Heart right ventricle (tissue), 16 donors: ENCODE results near the gene BLOC1S4. TPM values are rescaled to one million over a fixed set of nuclear protein-coding genes. Genes with fewer than 3 reads are reported as not detected.
A peak's percentile ranks its signal among the peaks of the same experiment; 100 is the strongest.

Source experiments
- ATAC-seq, 8 donors: fragments of 200-7000 bp; cut with Tn5 transposase; one replicate each; pipeline ENCODE4 v1.9.1; 2020; ENCODE audit warnings: mild to moderate bottlenecking in 8 of 8, moderate library complexity in 8 of 8, moderate number of reproducible peaks in 1 of 8
- DNase-seq, 2 donors: peaks; one replicate each; pipeline ENCODE4 v3.0.0-alpha.2; 2020
- H3K27ac ChIP-seq, 10 donors: fragments of 200-600 bp; sonication (generic) in 2 of 10; one replicate each; pipeline versions ENCODE4 v1.5.0 to v1.8.0; 2020 to 2022; ENCODE audit warnings: mild to moderate bottlenecking in 3 of 10
- H3K27me3 ChIP-seq, 7 donors: fragments of 200-600 bp; one replicate each; pipeline ENCODE4 v1.8.0; 2021 to 2022; ENCODE audit warnings: mild to moderate bottlenecking in 2 of 7
- H3K36me3 ChIP-seq, 9 donors: fragments of 200-600 bp; sonication (generic) in 1 of 9; one replicate each; pipeline versions ENCODE4 v1.5.0 to v1.8.0; 2020 to 2022; ENCODE audit warnings: mild to moderate bottlenecking in 2 of 9
- H3K4me1 ChIP-seq, 9 donors: fragments of 200-600 bp; sonication (generic) in 1 of 9; one replicate each; pipeline versions ENCODE4 v1.5.0 to v1.8.0; 2020 to 2022; ENCODE audit warnings: mild to moderate bottlenecking in 4 of 9
- H3K4me3 ChIP-seq, 10 donors: fragments of 200-600 bp; sonication (generic) in 2 of 10; one replicate each; pipeline versions ENCODE4 v1.5.0 to v1.8.0; 2020 to 2022; ENCODE audit warnings: mild to moderate bottlenecking in 7 of 10, moderate library complexity in 2 of 10
- H3K9me3 ChIP-seq, 11 donors: fragments of 200-600 bp in 10 of 11; sonication (generic) in 2 of 11; one replicate each; pipeline versions ENCODE4 v1.5.0 to v1.8.0; 2013 to 2022; ENCODE audit warnings: mild to moderate bottlenecking in 2 of 11, control low read depth in 1 of 11, moderate library complexity in 1 of 11
- WGBS, 2 donors: extraction: QIAGEN DNeasy Blood & Tissue Kit; methylation state at CpG; one replicate each; pipeline ENCODE4 v1.1.7; 2013; ENCODE audit warnings: inconsistent platforms in 1 of 2; 5-methylcytosine and 5-hydroxymethylcytosine counted together
- intact Hi-C, 10 donors: fragments of 100-400 bp; cut with DNase I; formaldehyde crosslinking; loops; one replicate each; pipeline versions ENCODE4 v1.11.1 to v1.14.2; 2022
- polyA plus RNA-seq, 2 donors: library from polyadenylated mRNA; stranded (reverse); fragments of 200-250 nt; gene quantifications; one replicate each; pipeline ENCODE4 v1.2.3, GENCODE V29; 2013
- total RNA-seq, 10 donors: library from RNA; stranded (reverse); fragmentation: NEBNext Ultra II Directional in 3 of 10; extraction: Animal tissue kit (Norgen Biotek cat#: 25700) in 3 of 10; gene quantifications; one replicate each; pipeline versions ENCODE4 v1.2.1 to v1.2.4, GENCODE V29; 2021 to 2023
- TF ChIP-seq, protein P1 (sequence below), 9 donors: fragments of 200-600 bp; sonication (generic) in 2 of 9; IDR thresholded peaks; one replicate each; pipeline versions ENCODE4 v1.5.0 to v1.8.0; 2021 to 2022; ENCODE audit warnings: antibody characterized with exemption in 9 of 9, mild to moderate bottlenecking in 5 of 9, moderate library complexity in 1 of 9
- donor health status: Arrhythmogenic right ventricular cardiomyopathy.
- donor health status: ischemic (EF 13 %, LVEDD 7.1; RV severe dilation, severe dysfunction).
- donor health status: healthy with polysubstance abuse.
- donor health status: DM: no; HTN: yes; CAD: no.
- donor health status: DM: no; HTN: no; CAD: no.
- donor health status: ischemic (EF 25% LVEDD 6.9; RV normal size, moderate dysfunction).
- donor health status: ischemic (EF 25% LVEDD 5.7; RV mildly dilated, moderate dysfunction).
- donor health status: healthy.
- donor health status: DM: yes; HTN: yes; CAD: no.
- donor health status: Ischemic cardiomyopathy.
- donor health status: ischemic (EF 35%, LVEDD 5.7; RV mildly dilated, moderate dysfunction).
- donor health status: nonischemic (EF 11% LVEDD 7.7; RV severe dilation, severe dysfunction).
- donor health status: DM: yes; HTN: yes; CAD: no.
- donor health status: PGD.
- donor health status: ischemic (EF 29% LVEDD 5.4; RV normal size, mild dysfunction).
- donor health status: nonischemic (EF 23%, LVEDD 6.1; RV moderate dilation, normal function).

Gene BLOC1S4
- total and polyA plus RNA-seq, 12 donors: 4.4 to 10.2 (median 7.0) TPM

- no peaks in the 10 kb centered on the region for H3K9me3 ChIP-seq
- H3K27ac ChIP-seq: peak overlapping the region in 2 of 10 donors; percentile 14 to 73
- ATAC-seq (no peak), DNase-seq (no peak)
- TF ChIP-seq, protein P1, sequence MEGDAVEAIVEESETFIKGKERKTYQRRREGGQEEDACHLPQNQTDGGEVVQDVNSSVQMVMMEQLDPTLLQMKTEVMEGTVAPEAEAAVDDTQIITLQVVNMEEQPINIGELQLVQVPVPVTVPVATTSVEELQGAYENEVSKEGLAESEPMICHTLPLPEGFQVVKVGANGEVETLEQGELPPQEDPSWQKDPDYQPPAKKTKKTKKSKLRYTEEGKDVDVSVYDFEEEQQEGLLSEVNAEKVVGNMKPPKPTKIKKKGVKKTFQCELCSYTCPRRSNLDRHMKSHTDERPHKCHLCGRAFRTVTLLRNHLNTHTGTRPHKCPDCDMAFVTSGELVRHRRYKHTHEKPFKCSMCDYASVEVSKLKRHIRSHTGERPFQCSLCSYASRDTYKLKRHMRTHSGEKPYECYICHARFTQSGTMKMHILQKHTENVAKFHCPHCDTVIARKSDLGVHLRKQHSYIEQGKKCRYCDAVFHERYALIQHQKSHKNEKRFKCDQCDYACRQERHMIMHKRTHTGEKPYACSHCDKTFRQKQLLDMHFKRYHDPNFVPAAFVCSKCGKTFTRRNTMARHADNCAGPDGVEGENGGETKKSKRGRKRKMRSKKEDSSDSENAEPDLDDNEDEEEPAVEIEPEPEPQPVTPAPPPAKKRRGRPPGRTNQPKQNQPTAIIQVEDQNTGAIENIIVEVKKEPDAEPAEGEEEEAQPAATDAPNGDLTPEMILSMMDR (IDR thresholded peaks at IDR 0.05): no peak
- intact Hi-C loops: no loop called here
- no peak overlapping the region for H3K4me3 ChIP-seq
- no peaks in the 10 kb centered on the region for H3K27me3 ChIP-seq
- WGBS, 2 donors: 91 to 94% methylated on average over 6 of the region's 6 CpGs
- no peaks in the 10 kb centered on the region for H3K36me3 ChIP-seq
- H3K4me1 ChIP-seq: peaks cover 6 to 37% (median 21%) of the 10 kb centered on the region in 9 donors
Observed at GRCh38 chr4:6752486-6752829, 36.5 kb downstream of the BLOC1S4 start.

DNA sequence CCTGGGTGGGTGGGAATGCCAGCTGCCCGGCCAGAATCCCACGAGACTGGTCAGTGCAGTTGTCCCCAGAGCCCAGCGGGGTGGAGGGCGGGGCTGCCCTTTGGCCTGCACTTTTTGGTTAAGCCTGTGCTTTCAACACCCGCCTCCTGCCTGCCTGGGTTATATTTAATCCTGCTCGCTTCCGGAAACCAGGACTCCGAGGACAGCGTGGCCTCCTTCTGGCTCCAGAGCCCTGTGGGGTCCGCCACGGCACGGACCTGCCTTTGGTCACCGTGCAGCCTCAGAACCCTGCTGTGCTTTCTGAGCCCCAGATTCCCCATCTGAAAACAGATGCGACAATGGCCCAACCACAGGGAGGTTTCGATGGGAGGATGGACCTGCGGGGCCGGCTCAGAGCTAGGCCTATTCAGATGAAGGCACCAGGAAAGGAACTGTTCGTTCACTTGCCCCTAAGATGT lies 37.2 kb downstream of the BLOC1S4 start:
- no peak for DNase-seq
- TF ChIP-seq, protein P1 (IDR thresholded peaks at IDR 0.05): no peak

DNA sequence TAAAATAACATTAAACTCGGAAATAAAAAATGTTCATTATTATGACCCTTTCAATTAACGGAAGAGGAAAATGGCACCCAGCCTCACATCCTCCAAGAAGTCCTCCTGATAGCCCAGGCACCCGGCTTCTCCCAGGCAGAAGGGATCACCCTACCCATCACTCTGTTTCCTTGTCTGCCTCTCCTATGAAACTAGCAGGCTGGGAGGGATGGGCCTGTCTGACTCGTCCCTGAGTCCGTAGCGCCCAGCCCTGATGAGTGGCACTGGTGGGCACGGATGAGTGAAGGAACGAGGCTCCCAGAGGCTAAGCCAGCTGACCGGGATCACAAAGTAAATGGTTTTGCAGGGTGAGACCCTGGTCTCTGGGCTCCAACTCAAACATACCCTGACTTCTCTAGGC lies 37.9 kb downstream of the BLOC1S4 start:
- no peaks in the 10 kb centered on the region for H3K36me3 ChIP-seq
- H3K4me3 ChIP-seq: no peak overlapping the region
- intact Hi-C loops: no loop called here
- TF ChIP-seq, protein P1 (IDR thresholded peaks at IDR 0.05): no peak
- peaks cover 3 to 33% (median 10%) of the 10 kb centered on the region in 9 donors for H3K4me1 ChIP-seq
- WGBS, 2 donors: 92 to 96% methylated on average over 9 of the region's 9 CpGs
- no peaks in the 10 kb centered on the region for H3K27me3 ChIP-seq
- no peaks in the 10 kb centered on the region for H3K9me3 ChIP-seq
- no peak overlapping the region for H3K27ac ChIP-seq
- DNase-seq (no peak), ATAC-seq (no peak)

More for the DNA sequence above, 37.2 kb downstream of the BLOC1S4 start:
- Histone ChIP-seq H3K4me1 (peaks cover 3 to 34% (median 14%) of the 10 kb centered on the region in 9 donors), H3K36me3 (no peaks in the 10 kb centered on the region), H3K27me3 (no peaks in the 10 kb centered on the region), H3K4me3 (no peak overlapping the region), H3K27ac (peak overlapping the region in 2 of 10 donors; percentile 14 to 73), H3K9me3 (no peaks in the 10 kb centered on the region)
- intact Hi-C loops: no loop called here
- WGBS, 2 donors: 61 to 66% methylated on average over 18 of the region's 18 CpGs
- peak in 4 of 8 donors; percentile 16 to 52 (median 28) for ATAC-seq

DNA sequence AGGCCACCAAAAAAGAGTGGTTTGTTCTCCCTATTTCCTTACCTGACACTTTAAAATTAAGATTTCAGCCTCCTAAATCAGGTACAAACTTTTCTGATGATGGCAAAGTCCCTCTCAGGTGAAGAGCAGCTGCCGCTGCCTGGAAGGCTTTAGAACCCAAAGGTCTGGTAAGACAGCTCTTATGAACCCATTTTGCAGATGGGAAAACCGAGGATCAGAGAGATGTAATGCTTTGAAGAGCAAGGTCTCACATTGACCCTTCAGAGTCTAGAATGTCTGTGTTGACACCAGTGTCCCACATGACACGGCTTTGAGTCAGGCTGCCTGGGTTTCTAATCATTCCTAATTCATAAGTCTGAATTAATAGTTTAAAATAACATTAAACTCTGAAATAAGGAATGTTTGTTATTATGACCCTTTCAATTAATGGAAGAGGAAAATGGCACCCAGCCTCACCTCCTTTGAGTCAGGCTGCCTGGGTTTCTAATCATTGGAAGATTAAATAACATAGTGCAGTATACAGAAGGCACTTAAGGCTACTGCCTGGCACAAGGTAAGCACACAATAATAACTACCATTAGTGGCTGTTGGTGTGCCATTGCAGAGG lies 38.6 kb downstream of the BLOC1S4 start:
- no peak overlapping the region for H3K27ac ChIP-seq
- no peaks in the 10 kb centered on the region for H3K9me3 ChIP-seq
- ATAC-seq (no peak), DNase-seq (no peak)
- no peaks in the 10 kb centered on the region for H3K27me3 ChIP-seq
- no peaks in the 10 kb centered on the region for H3K36me3 ChIP-seq
- TF ChIP-seq, protein P1 (IDR thresholded peaks at IDR 0.05): no peak
- intact Hi-C loops: no loop called here
- 92 to 94% methylated on average over 3 of the region's 3 CpGs for WGBS, 2 donors
- H3K4me1 ChIP-seq: peaks cover 0 to 26% (median 4%) of the 10 kb centered on the region in 9 donors
- H3K4me3 ChIP-seq: no peak overlapping the region
